Suppressor macrophage treated with lipopolysaccharide for 1 hour (primary cell): ENCODE measurements around the gene TRIM65.

Experiments
- DNase-seq, 3 donors: peaks; one replicate each; pipeline ENCODE4 v3.0.0-alpha.2; 2020 to 2022

The TRIM65 gene

DNA sequence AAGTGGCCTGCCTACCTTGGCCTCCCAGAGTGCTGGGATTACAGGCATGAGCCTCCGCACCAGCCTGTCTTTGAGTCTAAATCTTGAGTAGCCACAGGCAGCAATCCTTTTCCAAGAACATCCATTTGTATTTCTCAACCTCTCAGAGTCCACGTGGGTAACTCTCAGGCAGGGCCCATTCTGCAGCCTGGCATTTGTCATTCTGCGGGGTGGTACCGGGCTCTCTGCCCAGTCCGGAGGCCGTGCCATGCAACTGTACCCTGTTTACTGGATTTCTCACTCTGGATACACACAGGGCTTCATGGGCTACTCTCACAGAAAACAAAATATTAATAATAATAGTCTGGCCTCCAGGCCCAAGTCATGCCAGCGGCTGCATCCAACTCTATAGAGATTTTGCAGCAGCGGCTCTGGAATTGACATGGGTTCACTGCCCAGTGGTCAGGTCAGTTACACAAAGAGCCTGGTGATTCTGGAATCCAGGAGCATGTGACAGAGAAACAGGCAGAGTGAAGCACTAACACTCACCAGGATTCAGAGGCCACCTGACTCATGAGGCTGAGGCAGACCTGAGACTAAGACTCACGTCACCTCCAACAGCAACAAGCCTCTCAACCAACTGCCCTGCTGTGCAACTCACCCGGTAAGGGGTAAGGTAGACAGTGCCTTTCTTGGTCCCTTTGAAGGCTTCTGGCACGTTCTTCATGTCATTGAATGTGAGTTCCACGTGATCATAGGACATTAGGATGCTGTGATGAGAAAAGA lies 45.6 kb downstream of the TRIM65 start:
- DNase-seq: no peak

DNA sequence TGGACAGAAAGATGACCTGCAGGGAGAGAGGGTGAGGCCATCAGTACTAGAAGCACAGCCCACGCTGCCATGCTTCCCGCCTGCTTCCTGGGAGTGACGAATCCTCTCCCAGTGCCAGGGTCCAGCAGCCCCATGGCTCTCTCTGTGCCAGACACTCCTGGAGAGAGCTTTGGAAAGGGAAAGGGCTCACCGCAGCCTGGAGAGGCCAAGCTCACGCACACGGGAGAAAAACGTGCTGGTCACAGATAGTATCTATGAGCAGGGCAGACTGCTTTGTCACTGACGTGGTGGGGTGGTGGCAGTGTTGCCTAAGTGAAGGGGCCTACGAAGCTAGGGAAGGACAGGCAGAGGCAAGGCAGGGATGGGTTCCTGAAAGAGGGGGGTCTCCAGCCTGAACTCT lies 47.0 kb downstream of the TRIM65 start:
- DNase-seq: no peak

DNA sequence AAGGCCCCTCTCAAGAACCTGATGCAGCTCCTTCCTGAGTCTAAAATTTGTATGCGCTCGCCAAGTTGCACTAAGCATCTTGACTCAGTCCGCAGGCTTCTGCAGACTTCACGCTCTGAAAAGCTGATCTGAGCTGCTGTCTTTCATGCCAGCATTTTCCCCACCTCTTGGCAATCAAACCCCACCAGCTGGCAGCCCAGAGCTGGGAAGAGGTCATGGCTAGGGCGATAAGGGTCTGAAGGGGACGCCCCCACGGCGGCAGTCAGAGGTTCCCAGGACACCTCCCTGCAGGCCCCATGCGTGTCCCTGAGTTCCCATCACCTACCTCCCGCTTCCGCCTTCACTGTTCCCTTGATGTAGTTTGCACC lies 47.5 kb downstream of the TRIM65 start:
- DNase-seq: no peak

GRCh38 chr17:75848523-75849278 lies 48.0 kb downstream of the TRIM65 start:
- DNase-seq: peak; percentile 65 to 85 (median 74)

GRCh38 chr17:75847614-75848522 lies 48.9 kb downstream of the TRIM65 start:
- no peak for DNase-seq

GRCh38 chr17:75846692-75847613 lies 49.8 kb downstream of the TRIM65 start:
- no peak for DNase-seq

- no peak for DNase-seq
Measured at GRCh38 chr17:75845933-75846691, 50.6 kb downstream of the TRIM65 start.

DNA sequence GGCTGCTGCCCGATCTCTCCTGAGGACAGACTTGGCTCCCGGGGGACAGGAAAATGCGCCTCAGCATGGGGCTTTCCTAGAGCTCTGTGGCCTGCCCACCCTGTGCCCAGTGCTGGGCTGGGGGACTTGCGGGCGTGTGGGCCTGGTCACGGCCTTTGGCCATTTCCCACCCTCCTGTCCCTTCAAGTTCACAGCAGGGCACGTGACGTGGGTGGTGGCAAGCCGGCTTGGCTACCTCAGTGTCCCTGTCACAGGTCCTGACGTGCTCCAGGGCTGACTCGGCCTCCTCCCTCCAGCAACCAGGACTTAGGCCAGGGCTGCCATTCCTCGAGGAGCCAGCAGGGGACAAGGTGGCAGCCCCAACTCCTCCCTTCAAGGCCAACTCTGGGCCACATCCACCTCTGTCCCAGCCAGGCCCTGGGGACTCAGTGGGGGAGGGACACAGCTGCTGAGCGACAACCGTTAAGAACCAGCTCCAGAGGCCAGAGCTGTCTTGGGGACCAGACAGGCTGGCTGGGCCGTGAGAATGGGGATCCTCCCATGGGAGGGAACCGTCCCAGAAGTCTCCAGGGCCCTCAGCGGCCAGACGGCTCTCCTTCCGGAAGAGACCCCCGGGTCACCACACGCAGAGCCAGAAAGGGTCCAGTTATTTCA lies 51.6 kb downstream of the TRIM65 start:
- DNase-seq: peak; percentile 90 to 94 (median 91)

- no peak for DNase-seq
Measured at GRCh38 chr17:75844530-75845057, 52.2 kb downstream of the TRIM65 start.

- DNase-seq: peak; percentile 85 to 90 (median 87)
Measured at GRCh38 chr17:75843577-75844529, 52.9 kb downstream of the TRIM65 start, which contains the start of gene UNC13D. TSS of gene UNC13D (minus strand) at chr17:75844404. CDS start at chr17:75844337, 67 bp downstream.

GRCh38 chr17:75842963-75843576 lies 53.7 kb downstream of the TRIM65 start:
- DNase-seq: no peak

DNA sequence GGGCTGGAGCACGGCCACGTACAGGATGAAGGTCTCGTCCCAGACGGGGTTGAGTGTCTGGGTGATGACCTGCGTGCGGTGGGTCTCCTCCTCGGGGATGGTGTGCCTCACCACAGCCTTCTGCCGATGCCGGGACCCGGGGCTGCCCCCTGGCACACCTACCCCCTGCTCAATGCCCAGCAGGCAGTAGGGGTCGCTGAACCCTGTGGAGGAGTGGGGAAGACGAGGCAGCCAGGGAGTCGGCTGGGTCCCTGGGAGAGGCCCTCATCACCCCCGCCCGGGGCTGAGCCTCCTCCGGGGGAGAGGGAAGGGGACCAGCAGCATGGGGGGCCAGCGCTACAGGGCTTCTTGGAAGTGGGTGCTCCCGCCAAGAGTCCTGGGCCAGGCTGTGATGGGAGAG lies 54.3 kb downstream of the TRIM65 start:
- no peak for DNase-seq

- DNase-seq: no peak
Measured at GRCh38 chr17:75840799-75841164, 56.0 kb downstream of the TRIM65 start.

DNA sequence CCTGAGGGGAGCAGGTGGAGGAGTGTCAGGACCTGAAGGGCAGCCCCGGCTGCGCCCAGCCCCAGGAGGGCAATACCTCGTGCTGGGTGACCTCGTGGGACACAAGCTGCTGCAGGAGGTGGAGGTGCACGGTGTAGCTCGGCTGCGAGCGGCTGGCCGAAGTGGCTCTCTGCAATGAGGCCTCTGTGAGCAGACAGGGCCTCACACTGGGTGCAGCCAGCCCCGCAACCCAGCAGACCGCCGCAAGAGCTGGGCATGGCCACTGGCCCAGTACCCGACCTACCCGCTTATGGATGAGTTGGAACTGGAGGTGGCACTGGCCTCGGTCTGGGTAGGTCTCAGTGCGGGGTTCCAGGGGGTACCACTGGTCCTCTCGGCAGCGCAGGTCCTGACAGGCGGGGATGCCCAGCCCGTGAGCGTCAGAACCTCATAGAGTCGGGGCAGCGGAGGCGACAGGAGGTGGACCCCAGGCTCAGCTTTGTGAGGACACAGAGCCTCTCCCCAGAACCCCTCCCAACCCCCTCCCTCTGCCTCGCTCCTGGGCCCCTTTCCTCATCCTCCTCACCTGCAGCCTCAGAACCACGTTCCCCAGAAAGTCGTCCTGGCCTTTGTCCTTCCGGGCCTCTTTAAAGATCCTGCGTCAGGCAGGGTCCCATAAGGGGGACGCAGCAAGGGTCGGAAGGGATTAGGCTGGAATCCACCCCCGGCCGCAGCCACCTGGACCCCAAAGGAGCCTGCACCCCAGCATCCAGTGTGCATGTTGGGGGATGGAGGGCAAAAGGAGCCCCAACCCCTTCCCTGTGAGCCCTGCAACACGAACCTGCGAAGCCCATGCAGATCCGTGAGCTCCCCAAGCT lies 56.6 kb downstream of the TRIM65 start:
- no peak for DNase-seq
